Anterior cingulate cortex (tissue), 58 donors: Measurements from ENCODE around the gene UBE2M.
"Not testable (repeated sequence)": the region's sequence is repeated elsewhere in the genome, so short reads cannot be mapped to it uniquely, and the experiment has no call there.

ENCODE experiments used
- DNase-seq, 58 donors: peaks; one replicate each; lab custom pipeline; 2025; lab: John Stamatoyannopoulos, UW

Gene UBE2M

DNA sequence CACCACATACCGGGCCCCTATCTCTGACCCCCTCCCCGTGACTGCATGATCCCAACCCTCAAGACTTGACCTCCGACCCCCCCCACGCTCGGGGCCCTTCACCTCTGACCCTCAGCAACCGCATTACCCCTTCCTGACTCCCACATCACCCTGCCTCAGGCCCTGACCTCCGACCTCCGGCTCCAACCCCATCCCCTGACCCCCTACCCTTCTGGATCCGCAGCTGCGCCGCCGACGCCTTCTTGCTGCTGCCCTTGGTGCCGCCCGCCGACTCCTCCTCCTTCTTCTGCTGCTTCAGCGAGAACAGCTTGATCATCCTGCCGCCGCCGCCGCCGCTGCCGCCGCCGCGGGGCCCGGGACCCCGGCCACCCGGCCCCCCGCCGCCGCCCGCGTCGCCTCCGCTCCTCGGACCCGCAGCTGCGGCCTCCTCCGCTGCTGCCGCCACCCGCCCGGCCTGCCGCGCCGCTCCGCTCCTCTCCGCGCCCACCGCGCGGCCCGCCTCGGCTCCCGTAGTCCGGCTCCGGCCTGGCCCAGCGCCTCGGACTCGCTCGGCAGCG, at the start of gene UBE2M:
UBE2M (minus strand) TSS at position 546 of the 557 bp plus-strand sequence; CDS start at position 316, 230 bp downstream.
- no peak for DNase-seq

DNA sequence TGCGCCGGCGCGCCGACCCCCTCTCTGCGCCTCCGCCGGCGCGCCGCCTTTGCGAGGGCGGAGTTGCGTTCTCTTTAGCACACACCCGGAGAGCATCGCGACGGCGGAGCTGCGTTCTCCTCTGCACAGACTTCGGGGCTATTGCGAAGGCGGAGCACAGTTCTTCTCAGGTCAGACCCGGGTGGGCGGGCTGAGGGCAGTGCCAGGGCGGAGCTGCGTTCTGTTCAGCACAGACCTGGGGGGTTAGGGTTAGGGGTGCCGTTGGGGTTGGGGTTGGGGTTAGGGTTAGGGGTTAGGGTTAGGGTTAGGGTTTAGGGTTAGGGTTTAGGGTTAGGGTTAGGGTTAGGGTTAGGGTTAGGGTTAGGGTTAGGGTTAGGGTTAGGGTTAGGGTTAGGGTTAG, 48.8 kb upstream of the UBE2M start:
- not testable (repeated sequence) for DNase-seq

DNA sequence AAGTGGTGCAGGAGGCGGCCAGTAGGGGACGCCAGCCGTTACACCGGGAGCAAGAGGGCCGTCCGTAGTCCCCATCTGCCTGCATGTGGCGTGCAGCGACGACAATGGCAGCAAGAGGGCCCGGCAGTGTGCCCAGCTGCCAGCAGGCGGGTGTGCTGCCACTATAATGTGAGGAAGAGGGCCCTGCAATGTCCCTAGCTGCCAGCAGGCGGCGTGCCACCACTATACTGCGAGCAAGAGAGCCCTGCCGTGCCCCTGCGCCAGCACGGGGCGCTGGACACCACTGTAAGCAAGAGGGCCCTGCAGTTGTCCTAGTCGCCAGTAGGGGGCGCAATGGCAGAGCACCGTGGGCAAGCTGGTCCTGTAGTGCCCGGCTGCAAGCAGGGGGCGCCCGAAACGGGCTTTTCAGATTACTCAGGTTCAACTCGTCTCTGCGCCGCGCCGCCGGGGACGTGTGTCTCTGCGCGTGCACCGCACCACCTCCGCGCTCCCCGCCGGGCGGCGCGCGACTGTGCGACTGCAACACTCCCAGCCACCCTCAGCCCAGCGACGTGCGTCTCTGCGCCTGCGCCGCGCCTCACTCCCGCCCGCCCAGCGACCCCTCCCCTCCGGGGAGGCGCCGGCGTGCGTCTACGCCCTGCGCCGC, 48.0 kb upstream of the UBE2M start:
- DNase-seq = not testable (repeated sequence)

DNA sequence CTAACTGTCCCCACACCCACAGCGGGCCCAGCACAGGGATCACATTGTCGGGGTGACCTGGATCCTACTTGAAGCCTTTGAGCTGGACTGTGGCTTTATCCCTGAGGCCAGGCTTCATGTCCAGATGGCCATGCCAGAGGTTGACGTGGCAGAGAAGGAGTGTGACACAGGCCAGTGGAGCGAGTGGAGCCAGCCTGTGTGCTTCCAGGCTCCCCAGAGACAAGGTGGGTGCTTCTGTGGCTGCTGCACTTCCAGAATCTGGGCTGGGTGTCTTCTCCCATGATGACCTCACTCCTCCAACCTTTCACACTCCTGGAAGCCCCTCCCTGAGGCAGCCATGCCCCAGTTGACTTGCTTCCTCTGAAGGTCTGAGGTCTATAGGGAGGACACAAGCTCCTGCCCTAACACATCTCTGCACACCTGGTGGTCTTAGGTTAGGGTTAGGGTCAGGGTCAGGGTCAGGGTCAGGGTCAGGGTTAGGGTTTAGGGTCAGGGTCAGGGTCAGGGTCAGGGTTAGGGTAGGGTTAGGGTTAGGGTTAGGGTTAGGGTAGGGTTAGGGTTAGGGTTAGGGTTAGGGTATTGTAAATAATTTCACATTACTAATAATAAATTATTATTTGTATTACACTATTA, 27.8 kb upstream of the UBE2M start:
- DNase-seq = no peak

DNA sequence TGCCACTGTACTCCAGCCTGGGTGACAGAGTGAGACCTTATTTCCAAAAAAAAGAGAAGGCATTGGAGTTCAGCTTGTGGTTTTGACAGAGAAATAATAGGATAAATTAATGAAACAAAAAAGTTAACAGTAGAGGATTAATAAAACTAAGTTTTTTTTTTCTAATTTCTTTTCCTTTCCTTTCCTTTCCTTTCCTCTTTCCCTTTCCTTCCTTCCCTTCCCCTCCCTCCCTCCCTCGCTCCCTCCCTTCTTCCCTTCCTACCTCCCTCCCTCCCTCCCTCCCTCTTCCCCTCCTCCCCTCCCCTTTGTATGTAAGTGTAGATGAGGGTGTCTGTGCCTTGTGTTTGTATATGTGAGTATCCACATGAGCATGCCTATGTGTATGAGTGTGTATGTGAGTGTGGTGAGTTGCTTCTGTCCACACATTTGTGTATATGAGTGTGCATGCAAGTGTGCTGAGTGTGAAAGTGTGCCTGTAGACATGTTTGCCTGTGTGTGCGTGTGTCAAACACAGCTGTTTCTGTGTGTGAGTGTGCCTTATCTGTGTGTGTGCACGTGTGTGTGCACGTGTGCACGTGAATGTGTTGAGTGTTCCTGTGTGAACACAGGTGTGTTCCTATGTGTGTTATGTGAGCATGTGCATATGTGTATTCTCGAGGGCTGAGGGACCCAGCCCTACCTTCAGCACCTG, 27.2 kb upstream of the UBE2M start:
- DNase-seq = no peak

DNA sequence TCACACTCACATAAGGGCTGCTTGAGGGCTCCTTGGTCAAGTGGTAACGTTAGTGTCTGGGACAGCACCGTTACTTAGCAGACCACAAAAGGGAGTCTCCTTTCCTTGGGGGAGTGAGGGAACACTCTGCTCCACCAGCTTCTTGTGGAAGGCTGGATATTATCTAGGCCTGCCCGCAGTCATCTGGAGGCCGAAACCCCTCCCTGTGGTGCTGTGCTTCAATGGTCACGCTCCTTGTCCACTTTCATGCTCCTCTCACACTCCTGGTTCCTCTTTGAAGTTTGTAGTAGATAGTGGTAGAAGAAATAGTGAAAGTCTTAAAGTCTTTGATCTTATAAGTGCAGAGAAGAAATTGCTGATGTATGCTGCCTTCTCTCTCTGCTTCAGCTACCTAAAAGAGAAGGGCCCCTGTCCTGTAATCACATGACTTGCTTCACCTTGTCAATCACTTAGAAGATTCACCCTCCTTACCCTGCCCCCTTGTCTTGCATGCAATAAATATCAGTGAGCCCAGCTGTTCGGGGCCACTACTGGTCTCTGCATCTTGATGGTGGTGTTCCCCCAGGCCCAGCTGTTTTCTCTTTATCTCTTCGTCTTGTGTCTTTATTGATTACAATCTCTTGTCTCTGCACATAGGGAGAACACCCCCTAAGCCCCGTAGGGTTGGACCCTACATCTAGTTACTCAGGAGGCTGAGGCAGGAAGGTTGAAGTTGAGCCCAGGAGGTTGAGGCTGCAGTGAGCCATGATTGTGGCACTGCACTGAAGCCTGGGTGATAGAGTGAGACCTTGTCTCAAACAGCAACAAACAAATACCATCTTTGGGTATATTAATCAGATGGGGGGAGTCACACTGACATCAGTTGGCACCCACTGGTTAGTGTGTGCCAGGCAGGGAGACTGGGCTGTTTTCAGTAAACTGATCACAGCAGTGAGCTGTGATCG, 26.4 kb upstream of the UBE2M start:
- DNase-seq = no peak

DNA sequence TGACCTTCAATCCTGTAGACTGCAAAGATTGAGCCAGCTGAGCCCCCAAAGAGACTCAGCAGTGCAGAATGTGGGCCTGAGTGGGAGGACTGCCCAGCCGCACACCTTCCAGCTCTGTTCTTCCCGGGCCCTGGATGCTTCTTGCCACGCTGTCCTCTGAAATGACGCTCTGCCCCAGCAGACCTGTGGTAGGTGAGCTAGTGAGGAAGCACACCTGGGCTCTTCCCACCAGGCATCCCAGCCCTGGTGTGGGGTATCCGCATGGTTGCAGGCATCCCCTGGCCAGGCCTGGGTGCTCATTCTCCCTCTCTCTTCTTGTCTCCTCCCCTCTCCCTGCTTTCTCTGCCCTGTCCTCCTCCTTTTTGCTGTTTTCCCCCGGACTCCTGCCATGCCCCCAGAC, 24.6 kb upstream of the UBE2M start:
- no peak for DNase-seq

DNA sequence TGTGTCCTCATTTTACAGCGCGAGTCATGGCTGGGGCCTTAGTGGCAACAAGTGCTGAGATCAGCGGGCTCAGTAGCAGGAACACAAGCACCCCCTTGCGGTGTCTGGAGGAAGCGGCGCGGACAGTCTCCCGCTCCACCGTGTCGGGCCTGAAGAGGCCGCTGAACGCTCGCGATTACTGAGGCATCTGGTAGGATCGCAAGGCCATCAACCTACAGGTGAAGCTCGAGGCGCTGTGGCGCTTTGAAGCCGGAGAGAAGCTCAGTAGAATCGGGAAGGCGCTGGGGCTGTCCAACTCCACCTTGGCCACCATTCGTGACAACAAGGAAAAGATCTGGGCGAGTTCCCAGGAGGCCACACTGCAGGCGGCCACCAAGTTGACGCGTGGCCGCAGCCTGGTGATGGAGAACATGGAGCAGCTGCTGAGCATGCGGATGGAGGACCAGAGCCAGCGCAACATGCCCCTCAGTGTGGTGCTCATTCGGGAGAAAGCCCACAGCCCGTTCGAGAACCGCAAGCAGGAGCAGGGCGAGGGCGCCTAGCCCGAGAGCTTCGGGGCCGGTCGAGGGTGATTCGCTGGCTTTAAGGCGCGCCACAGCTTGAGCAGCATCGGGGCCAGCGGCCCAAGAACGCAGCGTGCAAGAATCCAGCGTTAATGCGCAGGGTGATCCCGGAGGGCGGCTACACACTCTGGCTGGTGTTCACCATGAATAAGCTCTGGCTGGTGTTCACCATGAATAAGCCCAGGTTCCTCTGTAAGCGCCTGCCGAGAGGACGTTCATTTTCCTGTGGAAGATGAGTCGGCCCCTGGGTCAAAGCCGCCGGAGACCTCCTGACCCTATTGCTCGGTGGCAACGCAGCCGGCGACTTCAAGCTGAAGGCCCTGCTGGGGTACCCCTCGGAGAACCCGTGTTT, 23.1 kb upstream of the UBE2M start:
- no peak for DNase-seq

DNA sequence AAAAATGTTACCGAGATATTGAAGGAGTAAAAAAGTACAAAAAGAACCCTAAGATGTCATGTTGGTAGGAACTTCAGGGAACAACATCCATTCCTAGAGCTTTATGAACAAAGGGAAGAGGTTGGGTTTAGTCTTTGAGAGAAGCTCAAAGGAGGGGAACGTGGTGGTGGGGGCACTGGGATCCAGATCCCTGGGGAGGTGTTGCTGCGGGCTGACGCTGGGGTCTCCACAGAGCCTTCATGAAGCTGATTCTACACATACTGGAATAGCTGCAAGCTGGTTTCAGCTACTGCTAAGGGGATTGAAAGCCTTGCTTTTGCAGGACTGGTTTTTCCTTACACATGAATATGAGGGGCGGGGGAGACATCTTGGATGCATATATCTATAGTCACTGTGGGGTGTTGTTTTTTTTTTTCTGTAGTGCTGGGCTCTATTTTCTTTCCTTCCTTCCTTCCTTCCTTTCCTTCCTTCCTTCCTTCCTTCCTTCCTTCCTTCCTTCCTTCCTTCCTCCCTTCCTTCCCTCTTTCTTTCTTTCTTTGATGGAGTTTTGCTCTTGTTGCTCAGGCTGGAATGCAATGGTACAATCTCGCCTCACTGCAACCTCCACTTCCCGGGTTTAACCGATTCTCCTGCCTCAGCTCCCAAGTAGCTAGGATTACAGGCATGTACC, 21.2 kb upstream of the UBE2M start:
- DNase-seq = no peak

DNA sequence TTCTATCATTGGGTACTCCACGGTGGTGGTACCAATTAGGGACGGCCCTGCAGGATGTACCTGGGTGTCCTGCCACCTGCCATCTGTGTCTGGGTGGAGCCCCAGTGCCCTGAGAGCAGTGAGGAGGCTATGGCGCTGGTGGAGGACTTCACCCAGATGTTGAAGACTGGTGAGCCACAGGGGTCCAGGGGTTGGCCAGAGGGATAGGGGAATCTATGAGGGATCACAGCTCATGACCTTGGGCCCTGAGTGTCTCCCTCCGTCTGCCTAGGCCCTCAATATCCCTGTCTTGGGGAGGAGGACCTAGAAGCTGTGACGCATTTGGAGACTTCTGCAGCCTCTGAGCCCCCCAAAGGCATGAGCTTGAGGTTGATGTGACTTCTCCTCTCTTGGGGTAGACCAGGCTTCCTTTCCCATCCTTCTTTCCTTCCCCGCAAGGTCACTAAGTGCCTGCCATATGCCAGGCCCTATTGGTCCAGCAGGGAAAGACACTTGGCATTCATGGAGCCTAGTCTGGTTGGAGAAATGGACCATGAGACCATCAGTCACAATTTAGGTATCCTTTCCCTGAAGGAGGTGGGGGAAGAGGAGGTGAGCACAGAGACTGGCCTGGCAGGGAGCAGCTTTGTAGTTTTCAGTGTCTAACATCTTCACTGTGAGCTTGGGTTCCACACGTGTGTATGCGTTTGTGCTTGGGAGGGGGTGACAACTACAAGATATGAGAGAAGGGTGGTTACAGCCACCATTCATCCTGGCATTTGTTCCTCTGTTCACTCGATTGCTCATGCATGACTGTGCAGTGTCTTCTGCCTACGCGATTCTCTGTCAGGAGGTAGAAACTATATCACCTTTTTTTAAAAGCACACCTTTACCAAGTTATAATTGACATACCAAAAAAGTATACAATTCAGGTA, 19.9 kb upstream of the UBE2M start:
- DNase-seq = no peak

DNA sequence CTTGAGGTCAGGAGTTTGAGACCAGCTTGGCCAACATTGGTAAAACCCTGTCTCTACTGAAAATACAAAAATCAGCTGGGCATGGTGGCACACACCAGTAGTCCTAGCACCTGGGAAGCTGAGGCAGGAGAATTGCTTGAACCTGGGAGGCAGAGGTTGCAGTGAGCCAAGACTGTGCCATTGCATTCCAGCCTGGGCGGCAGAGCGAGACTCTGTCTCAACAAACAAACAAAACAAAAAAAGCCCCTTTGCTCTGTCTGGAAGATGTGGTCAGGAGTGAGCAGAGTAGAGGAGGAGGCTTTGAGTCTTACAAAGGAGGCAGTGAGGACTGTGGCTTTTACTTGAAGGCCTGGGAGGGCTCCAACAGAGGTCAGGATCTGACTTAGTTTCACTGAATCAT, 19.2 kb upstream of the UBE2M start:
- DNase-seq = not testable (repeated sequence)

DNA sequence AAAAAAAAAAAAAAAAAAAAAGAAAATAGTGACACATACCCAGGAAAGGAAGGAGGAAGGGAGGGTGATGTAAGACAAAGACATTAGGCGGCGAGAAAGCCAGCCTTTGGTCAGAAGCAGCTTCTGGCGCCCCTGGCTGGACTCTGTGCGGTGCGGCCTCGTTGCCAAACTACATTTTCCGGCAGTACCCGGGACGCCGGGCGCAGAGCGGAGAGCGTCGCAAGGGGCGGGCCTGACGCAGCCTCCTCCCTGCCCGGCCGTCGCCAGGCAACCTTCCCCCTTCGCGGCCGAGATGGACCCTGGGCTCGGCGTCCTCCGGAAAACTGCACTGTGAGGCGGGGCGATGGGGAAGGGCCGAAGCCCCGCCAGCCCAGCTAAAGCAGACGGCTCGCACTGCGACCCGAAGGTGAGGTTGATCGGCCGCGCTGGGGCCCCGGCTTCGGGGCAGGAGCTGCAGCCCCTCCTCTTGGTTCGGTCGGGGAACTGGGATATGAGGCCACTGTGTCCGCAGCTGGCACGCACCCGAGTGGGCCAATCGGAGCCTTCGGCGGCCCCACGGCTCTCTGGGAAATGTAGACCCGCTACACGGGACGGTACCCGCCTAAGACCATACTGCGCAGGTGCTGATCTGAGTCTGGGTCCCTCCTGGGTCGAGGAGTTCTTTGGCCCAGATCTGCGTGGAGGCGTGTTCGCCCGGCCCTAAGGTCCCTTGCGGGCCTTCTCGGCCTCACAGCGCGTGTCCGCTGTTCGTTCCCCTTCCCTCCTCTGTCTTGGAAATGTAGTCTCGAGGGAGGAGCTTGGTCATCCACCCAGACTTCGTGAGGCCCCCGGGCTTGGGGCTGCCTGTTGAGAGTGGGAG, 17.0 kb upstream of the UBE2M start:
- no peak for DNase-seq

DNA sequence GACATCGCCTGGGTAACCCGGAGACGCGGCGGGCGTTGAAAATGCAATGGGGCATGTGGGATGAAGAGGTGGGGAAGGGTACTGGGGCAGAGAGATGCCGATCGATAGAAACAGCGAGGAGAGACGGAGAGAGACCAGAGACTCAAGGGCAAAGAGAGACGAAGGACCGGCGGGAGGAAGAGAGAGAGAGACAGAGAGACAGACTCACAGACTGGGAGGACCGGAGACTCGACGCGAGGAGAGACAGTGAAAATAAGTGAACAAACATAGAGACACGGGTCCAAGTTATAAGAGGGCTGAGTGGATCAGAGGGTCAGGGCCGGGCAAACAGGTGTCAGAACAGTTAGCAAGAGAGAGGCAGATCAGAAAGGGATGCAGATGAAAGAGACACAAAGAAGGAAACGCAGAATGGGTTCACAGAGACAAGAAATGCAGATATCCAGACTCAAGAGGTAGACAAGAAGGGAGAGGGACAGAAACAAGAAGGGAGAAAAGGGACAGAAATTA, 15.3 kb upstream of the UBE2M start:
- no peak for DNase-seq

DNA sequence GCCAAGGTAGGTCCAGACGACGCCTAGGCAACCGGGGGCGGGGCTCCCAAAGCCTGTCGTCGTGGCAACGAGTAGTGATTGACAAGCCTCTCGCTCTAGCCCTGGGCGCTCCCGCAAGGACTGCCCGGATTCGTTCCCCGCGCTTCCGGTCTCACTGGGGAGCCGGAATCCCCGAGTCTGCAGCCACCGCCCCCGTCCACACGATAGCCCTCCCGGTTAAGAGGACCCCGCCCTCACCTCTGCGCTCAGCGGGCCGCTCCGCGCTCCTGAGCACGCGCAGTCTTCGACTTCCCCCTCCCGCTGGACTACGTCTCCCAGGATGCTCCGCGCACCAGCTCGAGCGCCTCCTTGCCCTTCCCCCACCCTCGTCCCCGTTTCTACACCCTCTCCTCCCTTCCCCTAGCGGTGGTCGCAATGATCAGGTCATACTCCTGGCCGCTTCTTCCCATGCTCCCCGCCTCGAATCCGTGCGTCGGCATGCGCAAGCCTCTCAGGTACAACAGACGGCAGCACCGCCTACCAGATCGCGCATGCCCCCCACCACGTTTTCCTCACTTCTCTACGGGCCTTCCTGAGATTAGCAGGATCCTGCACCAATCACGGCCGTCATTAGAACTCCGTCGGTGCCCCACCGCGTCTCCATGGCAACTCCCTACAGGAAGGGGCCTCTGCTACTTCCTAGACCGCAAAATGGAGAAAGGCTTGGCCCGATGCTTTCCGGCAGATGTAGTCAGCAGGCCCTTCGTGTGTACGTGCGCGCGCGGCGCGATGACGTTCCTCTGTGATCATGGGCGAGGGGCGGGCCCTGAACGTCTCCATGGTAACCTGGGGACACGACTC, 14.6 kb upstream of the UBE2M start, which contains the start of gene MZF1:
MZF1 (minus strand) TSS at position 518 of the 840 bp plus-strand sequence. CDS start 1,946 bp downstream, outside the sequence.
- DNase-seq = no peak
